GM21737 (cell line): Measurements from ENCODE around the gene TMOD4.
A peak's percentile ranks its signal among the peaks of the same experiment; 100 is the strongest.

Source experiments
- ATAC-seq: cut with Tn5 transposase; IDR thresholded peaks from one replicate; pipeline ENCODE4 v1.9.1; 2021; ENCODE audit warnings: mild to moderate bottlenecking, moderate library complexity; ENCODE audit not compliant: unreplicated experiment

TMOD4 gene

GRCh38 chr1:151176514-151177045 lies 799 bp upstream of the TMOD4 start:
- ATAC-seq, result no peak

- ATAC-seq, result no peak
Observed at GRCh38 chr1:151175041-151175741, 590 bp downstream of the TMOD4 start.

GRCh38 chr1:151171190-151171589 lies 4.6 kb downstream of the TMOD4 start:
- no peak for ATAC-seq

GRCh38 chr1:151167116-151167515 lies 8.7 kb downstream of the TMOD4 start:
- no peak for ATAC-seq

DNA sequence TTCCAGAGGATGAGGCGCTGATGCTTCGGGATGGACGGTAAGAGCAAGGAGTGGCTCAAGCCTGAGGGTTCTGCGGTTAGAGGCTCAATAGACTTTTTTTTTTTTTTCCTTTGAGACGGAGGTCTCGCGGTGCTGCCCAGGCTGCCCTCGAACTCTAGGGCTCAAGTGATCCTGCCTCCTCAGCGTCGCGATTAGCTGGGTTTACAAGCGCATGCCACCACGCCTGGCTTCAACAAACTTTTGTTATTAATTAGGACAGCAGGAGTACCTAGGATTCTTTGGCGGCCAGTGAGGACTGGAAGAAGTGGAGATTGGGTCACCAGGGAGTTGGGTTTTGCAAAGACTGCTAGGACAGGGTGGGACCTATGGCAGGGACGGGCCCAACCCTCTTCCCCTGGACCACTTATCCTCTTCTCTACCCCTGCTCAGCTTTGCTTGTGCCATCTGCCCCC lies 9.2 kb downstream of the TMOD4 start:
- no peak for ATAC-seq

- peak; percentile 75 for ATAC-seq
Observed at GRCh38 chr1:151165738-151166504, 9.9 kb downstream of the TMOD4 start, which contains the start of the genes LYSMD1 and SCNM1. TSS of gene LYSMD1 (minus strand) at chr1:151165902. CDS start at chr1:151165258, 644 bp downstream. TSS of gene SCNM1 (plus strand) at chr1:151166144. CDS start at chr1:151166153, 9 bp downstream.

GRCh38 chr1:151165281-151165737 lies 10.5 kb downstream of the TMOD4 start:
- ATAC-seq, result no peak

GRCh38 chr1:151164732-151165280 lies 11.0 kb downstream of the TMOD4 start:
- no peak for ATAC-seq

GRCh38 chr1:151159373-151159772 lies 16.4 kb downstream of the TMOD4 start:
- ATAC-seq, result no peak

DNA sequence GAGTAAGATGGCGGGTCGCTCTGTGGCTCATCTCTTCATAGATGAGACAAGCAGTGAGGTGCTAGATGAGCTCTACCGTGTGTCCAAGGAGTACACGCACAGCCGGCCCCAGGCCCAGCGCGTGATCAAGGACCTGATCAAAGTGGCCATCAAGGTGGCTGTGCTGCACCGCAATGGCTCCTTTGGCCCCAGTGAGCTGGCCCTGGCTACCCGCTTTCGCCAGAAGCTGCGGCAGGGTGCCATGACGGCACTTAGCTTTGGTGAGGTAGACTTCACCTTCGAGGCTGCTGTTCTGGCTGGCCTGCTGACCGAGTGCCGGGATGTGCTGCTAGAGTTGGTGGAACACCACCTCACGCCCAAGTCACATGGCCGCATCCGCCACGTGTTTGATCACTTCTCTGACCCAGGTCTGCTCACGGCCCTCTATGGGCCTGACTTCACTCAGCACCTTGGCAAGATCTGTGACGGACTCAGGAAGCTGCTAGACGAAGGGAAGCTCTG lies 17.0 kb downstream of the TMOD4 start:
- no peak for ATAC-seq

- no peak for ATAC-seq
Observed at GRCh38 chr1:151158326-151158725, 17.5 kb downstream of the TMOD4 start.

DNA sequence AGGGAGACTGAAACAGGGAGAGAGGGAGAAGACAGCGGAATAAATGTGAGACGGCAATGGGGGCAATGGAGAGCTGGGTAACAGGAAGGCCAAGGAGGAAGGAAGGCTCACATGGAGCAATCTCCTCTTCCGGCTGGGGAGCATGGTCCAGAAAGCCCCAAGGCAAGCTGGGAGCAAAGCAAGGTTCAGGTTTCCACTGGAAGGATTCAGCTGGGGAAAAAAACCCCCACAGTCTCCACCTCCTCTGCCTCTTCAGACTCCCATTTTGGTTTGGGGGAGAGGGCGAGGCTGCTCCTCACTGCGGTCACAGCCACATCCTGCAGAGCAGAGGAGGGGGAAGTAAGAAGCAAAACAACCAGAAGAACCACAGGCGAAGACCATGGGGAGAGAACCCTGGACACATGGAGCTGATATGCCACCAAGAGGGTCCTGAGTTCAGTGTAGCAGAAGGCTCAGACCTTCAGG lies 18.7 kb downstream of the TMOD4 start:
- ATAC-seq, result no peak

GRCh38 chr1:151156515-151156819 lies 19.3 kb downstream of the TMOD4 start, which contains the start of gene TNFAIP8L2:
TSS of gene TNFAIP8L2 (plus strand) at chr1:151156649. CDS start at chr1:151158698, 2,049 bp downstream.
- peak; percentile 59 for ATAC-seq

- no peak for ATAC-seq
Observed at GRCh38 chr1:151147665-151148064, 28.1 kb downstream of the TMOD4 start.

- no peak for ATAC-seq
Observed at GRCh38 chr1:151147132-151147503, 28.7 kb downstream of the TMOD4 start.

- peak; percentile 98 for ATAC-seq
Observed at GRCh38 chr1:151146412-151147131, 29.2 kb downstream of the TMOD4 start, which contains the start of gene SEMA6C. TSS of gene SEMA6C (minus strand) at chr1:151146631. CDS start at chr1:151142621, 4,010 bp downstream.

GRCh38 chr1:151146072-151146411 lies 29.7 kb downstream of the TMOD4 start:
- ATAC-seq, result no peak

- ATAC-seq, result no peak
Observed at GRCh38 chr1:151145304-151146071, 30.3 kb downstream of the TMOD4 start.

GRCh38 chr1:151144474-151145303 lies 31.1 kb downstream of the TMOD4 start:
- no peak for ATAC-seq
